WI38 (cell line): ENCODE data around the gene MTFR1L.

Experiments used
- H3K4me3 ChIP-seq: 2 replicates; pipeline ENCODE4 v1.5.1; 2011; ENCODE audit warnings: low read depth, mild to moderate bottlenecking, control low read depth, low read length
- TF ChIP-seq, protein P1 (sequence below): IDR thresholded peaks from 2 replicates; pipeline ENCODE4 v1.5.1; 2012; ENCODE audit warnings: low read depth, mild to moderate bottlenecking, control low read depth, low read length

Gene MTFR1L

GRCh38 chr1:25804244-25804963 is 15.3 kb upstream of the MTFR1L start:
- no peak overlapping the region for H3K4me3 ChIP-seq
- TF ChIP-seq, protein P1, sequence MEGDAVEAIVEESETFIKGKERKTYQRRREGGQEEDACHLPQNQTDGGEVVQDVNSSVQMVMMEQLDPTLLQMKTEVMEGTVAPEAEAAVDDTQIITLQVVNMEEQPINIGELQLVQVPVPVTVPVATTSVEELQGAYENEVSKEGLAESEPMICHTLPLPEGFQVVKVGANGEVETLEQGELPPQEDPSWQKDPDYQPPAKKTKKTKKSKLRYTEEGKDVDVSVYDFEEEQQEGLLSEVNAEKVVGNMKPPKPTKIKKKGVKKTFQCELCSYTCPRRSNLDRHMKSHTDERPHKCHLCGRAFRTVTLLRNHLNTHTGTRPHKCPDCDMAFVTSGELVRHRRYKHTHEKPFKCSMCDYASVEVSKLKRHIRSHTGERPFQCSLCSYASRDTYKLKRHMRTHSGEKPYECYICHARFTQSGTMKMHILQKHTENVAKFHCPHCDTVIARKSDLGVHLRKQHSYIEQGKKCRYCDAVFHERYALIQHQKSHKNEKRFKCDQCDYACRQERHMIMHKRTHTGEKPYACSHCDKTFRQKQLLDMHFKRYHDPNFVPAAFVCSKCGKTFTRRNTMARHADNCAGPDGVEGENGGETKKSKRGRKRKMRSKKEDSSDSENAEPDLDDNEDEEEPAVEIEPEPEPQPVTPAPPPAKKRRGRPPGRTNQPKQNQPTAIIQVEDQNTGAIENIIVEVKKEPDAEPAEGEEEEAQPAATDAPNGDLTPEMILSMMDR: no peak

DNA sequence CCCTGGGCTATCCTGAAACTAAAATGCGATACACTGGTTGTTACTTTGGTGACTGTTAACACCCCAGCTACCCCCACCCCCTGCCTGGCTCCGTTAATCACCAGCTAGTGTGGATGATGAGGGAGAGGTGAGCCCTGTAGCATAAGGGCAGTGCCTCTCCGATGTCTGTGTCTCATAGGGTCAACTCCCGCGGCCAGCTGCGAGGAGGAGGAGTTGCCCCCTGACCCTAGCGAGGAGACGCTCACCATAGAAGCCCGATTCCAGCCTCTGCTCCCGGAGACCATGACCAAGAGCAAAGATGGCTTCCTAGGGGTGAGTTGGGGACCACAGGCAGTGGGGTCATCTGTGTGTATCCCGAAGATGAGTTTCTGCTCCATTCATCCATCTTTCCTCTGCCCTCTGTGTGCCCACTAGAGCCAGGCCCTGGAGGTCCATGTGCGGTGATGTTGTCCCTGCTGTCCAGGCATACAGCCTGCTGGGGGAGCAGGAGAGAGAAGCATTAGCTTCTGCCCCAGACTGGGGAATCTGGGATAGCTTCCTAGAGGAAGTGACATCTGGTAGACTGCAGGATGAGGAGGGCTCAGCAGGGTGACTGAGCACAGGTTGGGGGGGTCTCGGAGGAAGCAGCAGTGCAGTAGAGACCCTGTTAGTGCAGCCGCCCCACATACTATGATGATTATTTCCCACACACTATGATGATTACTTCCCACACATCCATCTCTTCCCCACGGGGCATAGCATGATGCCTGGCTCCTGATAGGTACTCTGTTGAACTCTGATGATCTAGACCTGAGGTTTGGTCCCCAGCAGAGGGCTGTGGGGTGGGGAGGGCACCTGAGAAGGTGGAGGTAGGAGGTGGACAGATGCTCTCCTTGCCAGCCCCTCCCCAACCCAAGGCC is 14.5 kb upstream of the MTFR1L start:
- TF ChIP-seq, protein P1: no peak
- no peak overlapping the region for H3K4me3 ChIP-seq

GRCh38 chr1:25805863-25806225 is 13.9 kb upstream of the MTFR1L start:
- no peak overlapping the region for H3K4me3 ChIP-seq
- TF ChIP-seq, protein P1: no peak

DNA sequence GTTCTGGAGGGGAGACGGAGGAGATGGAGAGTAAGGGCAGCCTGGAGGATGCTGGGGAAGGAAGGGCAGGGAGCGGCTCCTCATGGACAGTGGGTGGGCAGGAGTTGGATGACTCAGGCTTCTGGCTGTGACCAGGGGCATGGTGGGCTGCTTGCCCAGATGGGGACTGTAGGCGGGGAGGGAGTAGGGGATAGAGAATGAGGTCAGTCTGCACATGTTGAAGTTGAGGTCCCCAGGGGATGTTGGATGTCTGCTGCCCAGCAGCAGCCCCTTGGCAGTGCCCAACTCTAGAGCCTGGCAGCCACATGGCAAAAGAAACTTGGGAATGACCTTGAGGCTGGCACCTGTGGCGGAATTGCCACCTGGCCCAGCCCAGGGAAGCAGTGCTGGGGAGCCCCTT is 13.3 kb upstream of the MTFR1L start:
- no peak overlapping the region for H3K4me3 ChIP-seq
- TF ChIP-seq, protein P1: no peak

DNA sequence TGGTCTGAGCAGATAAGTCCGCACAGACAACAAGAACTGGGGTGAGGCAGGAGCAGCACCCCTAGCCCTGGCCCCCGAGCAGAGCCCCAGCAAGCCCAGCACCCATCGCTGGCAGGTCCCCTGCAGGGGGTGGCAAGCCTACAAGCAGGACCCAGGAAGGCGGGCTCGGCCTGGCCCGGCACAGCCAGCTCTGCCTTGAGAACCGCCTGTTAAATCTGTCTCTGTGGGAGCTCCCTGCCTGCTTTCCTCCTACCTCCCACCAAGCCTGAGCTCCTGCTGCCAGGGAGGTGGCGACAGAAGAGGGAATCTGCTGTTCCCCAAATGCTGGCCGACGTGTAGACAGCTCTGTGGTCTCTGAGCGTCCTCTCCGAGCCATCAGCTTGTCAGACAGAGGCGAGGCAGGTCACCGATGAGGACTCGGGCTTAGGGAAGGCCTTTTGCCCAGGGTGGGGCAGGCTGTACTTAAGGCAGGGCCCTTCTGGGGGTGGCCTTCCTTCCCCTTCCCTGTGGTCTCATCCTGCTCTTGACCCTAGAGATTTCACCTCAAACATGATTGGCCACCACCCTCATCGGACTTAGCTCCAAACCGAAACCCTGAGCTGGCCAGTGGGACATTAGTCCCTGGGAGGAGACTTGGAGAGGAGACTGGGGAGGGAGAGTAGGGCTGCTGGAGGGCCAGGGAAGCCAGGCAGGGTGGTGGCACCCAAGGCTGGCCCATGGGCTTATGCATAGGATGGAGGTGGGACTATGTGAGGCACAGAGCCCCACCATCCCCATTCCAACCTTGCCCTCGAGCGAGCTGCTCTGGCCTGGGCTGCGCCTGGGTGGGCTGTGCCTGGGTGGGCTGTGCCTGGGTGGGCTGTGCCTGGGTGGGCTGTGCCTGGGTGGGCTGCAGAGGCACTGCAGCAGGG is 12.0 kb upstream of the MTFR1L start:
- TF ChIP-seq, protein P1: no peak

DNA sequence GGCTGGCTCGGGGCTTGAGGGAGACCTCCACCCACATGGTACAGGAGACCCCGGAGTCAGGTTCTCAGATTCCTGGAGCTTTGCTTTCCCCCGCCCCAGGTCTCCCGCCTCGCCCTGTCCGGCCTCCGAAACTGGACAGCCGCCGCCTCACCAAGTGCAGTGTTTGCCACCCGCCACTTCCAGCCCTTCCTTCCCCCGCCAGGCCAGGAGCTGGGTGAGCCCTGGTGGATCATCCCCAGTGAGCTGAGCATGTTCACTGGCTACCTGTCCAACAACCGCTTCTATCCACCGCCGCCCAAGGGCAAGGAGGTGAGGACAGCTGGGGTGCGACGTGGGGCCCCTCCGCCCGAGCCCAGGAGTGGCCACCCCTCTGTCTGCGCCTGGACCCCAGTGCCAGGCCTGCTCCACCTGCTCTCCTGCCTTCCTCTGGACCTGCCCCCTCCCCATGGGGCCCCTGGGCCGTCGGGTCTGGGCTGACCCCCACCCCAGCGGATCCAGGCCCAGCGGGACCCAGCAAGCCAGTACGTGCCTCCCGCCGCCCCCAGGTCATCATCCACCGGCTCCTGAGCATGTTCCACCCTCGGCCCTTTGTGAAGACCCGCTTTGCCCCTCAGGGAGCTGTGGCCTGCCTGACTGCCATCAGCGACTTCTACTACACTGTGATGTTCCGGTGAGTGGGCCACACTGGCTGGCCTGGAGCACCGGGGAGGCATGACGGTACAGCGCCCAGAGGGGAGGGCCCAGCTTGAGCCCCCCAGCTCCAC is 11.1 kb upstream of the MTFR1L start:
- no peak overlapping the region for H3K4me3 ChIP-seq
- TF ChIP-seq, protein P1: no peak

More for the DNA sequence above, 12.0 kb upstream of the MTFR1L start:
- H3K4me3 ChIP-seq: no peak overlapping the region
